Heart left ventricle (tissue), 16 donors: ENCODE data around the gene DDC. TPM values are rescaled to one million over a fixed set of nuclear protein-coding genes. Genes with fewer than 3 reads are reported as not detected.

Experiments
- ATAC-seq, 4 donors: fragments of 200-7000 bp; cut with Tn5 transposase; one replicate each; pipeline ENCODE4 v1.9.1; 2020 to 2022; ENCODE audit warnings: moderate library complexity in 4 of 4, mild to moderate bottlenecking in 3 of 4, moderate number of reproducible peaks in 1 of 4
- DNase-seq, 5 donors: peaks; one replicate each; pipeline ENCODE4 v3.0.0-alpha.2; 2020
- H3K27ac ChIP-seq, 12 donors: fragments of 200-600 bp; sonication (generic) in 4 of 12; one replicate each; pipeline versions ENCODE4 v1.5.0 to v1.8.0; 2016 to 2022; ENCODE audit warnings: mild to moderate bottlenecking in 2 of 12
- H3K27me3 ChIP-seq, 9 donors: fragments of 200-600 bp; sonication (generic) in 2 of 9; one replicate each; pipeline versions ENCODE4 v1.5.1 to v1.8.0; 2016 to 2022; ENCODE audit warnings: mild to moderate bottlenecking in 3 of 9
- H3K36me3 ChIP-seq, 9 donors: fragments of 200-600 bp; sonication (generic) in 2 of 9; one replicate each; pipeline versions ENCODE4 v1.5.0 to v1.8.0; 2018 to 2022; ENCODE audit warnings: mild to moderate bottlenecking in 2 of 9
- H3K4me1 ChIP-seq, 12 donors: fragments of 200-600 bp; sonication (generic) in 4 of 12; one replicate each; pipeline versions ENCODE4 v1.5.0 to v1.8.0; 2016 to 2022; ENCODE audit warnings: mild to moderate bottlenecking in 3 of 12
- H3K4me3 ChIP-seq, 12 donors: fragments of 200-600 bp; sonication (generic) in 4 of 12; one replicate each; pipeline versions ENCODE4 v1.5.0 to v1.8.0; 2017 to 2022; ENCODE audit warnings: mild to moderate bottlenecking in 9 of 12, moderate library complexity in 4 of 12
- H3K9me3 ChIP-seq, 12 donors: fragments of 200-600 bp; sonication (generic) in 4 of 12; one replicate each; pipeline versions ENCODE4 v1.5.0 to v1.8.0; 2016 to 2022; ENCODE audit warnings: mild to moderate bottlenecking in 1 of 12
- POLR2A ChIP-seq, 2 donors: fragments of 450-650 bp; IDR thresholded peaks; one replicate each; pipeline ENCODE4 v1.6.1; 2017; ENCODE audit warnings: antibody characterized with exemption in 2 of 2, mild to moderate bottlenecking in 2 of 2, moderate library complexity in 2 of 2
- WGBS, 4 donors: extraction: QIAGEN DNeasy Blood & Tissue Kit in 2 of 4; methylation state at CpG; one replicate each; pipeline versions ENCODE4 v1.1.5 to v1.1.7; 2013 to 2018; 5-methylcytosine and 5-hydroxymethylcytosine counted together
- intact Hi-C, 10 donors: fragments of 100-400 bp; cut with DNase I; formaldehyde crosslinking; loops; one replicate each; pipeline versions ENCODE4 v1.11.1 to v1.14.2; 2022
- polyA plus RNA-seq, 2 donors: library from polyadenylated mRNA; stranded (reverse); fragments of 200-250 nt; gene quantifications; one replicate each; pipeline ENCODE4 v1.2.3, GENCODE V29; 2013
- total RNA-seq, 9 donors: library from RNA; depleted of rRNA in 2 of 9; stranded (reverse); fragments of >200 nt in 2 of 9; fragmentation: NEBNext Ultra II Directional in 3 of 9; extraction: Animal tissue kit (Norgen Biotek cat#: 25700) in 3 of 9; gene quantifications; one replicate each; pipeline versions ENCODE4 v1.1.0 to v1.2.4, GENCODE V29; 2016 to 2023
- TF ChIP-seq, protein P1 (sequence below), 12 donors: fragments of 200-600 bp; sonication (generic) in 4 of 12; IDR thresholded peaks; one replicate each; pipeline versions ENCODE4 v1.5.0 to v1.8.0; 2018 to 2022; ENCODE audit warnings: antibody characterized with exemption in 12 of 12, mild to moderate bottlenecking in 5 of 12
- donor health status: ischemic (EF 13 %, LVEDD 7.1; RV severe dilation, severe dysfunction).
- donor health status: healthy with polysubstance abuse.
- donor health status: DM: no; HTN: yes; CAD: no.
- donor health status: DM: no; HTN: no; CAD: no.
- donor health status: ischemic (EF 25% LVEDD 6.9; RV normal size, moderate dysfunction).
- donor health status: ischemic (EF 25% LVEDD 5.7; RV mildly dilated, moderate dysfunction).
- donor health status: healthy.
- donor health status: DM: yes; HTN: yes; CAD: no.
- donor health status: ischemic (EF 35%, LVEDD 5.7; RV mildly dilated, moderate dysfunction).
- donor health status: nonischemic (EF 11% LVEDD 7.7; RV severe dilation, severe dysfunction).
- donor health status: DM: yes; HTN: yes; CAD: no.
- donor health status: PGD.
- donor health status: ischemic (EF 29% LVEDD 5.4; RV normal size, mild dysfunction).
- donor health status: nonischemic (EF 23%, LVEDD 6.1; RV moderate dilation, normal function).

DDC gene
- total and polyA plus RNA-seq, 11 donors: 0.08 TPM; not detected in 10

DNA sequence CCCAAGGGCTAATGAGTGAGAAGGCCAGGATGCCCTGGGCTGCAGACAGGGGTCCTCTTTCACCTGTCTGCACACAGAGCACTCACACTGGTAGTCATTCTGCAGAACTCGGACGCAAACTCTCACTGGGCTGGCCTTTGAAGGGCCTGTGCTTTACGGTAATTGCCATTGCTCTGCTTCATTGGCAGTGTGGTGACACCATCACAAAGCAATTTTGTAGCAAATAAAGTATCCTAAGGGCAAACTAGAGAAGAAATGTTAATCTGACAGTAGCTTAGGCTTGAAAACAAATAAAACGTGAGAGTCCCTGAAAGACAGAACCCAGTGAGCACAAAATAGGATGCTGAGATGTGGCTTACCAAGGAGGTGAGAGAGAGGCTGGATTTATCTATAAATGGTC, 84.4 kb downstream of the DDC start:
- Histone ChIP-seq H3K27ac (no peak overlapping the region), H3K36me3 (no peaks in the 10 kb centered on the region), H3K4me3 (no peak overlapping the region), H3K9me3 (no peaks in the 10 kb centered on the region), H3K4me1 (no peaks in the 10 kb centered on the region), H3K27me3 (no peaks in the 10 kb centered on the region)
- intact Hi-C loops: loop anchor here in 1 of 10 donors (5.0 kb wide), 1 partner anchor 127 kb away; no protein-coding TSS in a partner anchor
- no peak for ATAC-seq
- TF ChIP-seq, protein P1, sequence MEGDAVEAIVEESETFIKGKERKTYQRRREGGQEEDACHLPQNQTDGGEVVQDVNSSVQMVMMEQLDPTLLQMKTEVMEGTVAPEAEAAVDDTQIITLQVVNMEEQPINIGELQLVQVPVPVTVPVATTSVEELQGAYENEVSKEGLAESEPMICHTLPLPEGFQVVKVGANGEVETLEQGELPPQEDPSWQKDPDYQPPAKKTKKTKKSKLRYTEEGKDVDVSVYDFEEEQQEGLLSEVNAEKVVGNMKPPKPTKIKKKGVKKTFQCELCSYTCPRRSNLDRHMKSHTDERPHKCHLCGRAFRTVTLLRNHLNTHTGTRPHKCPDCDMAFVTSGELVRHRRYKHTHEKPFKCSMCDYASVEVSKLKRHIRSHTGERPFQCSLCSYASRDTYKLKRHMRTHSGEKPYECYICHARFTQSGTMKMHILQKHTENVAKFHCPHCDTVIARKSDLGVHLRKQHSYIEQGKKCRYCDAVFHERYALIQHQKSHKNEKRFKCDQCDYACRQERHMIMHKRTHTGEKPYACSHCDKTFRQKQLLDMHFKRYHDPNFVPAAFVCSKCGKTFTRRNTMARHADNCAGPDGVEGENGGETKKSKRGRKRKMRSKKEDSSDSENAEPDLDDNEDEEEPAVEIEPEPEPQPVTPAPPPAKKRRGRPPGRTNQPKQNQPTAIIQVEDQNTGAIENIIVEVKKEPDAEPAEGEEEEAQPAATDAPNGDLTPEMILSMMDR (IDR thresholded peaks at IDR 0.05): no peak
- no peak for TF ChIP-seq POLR2A (IDR thresholded peaks at IDR 0.05)
- DNase-seq: no peak
- WGBS, 4 donors: 40 to 83% (median 57%) methylated on average over 3 to 4 of the region's 4 CpGs

DNA sequence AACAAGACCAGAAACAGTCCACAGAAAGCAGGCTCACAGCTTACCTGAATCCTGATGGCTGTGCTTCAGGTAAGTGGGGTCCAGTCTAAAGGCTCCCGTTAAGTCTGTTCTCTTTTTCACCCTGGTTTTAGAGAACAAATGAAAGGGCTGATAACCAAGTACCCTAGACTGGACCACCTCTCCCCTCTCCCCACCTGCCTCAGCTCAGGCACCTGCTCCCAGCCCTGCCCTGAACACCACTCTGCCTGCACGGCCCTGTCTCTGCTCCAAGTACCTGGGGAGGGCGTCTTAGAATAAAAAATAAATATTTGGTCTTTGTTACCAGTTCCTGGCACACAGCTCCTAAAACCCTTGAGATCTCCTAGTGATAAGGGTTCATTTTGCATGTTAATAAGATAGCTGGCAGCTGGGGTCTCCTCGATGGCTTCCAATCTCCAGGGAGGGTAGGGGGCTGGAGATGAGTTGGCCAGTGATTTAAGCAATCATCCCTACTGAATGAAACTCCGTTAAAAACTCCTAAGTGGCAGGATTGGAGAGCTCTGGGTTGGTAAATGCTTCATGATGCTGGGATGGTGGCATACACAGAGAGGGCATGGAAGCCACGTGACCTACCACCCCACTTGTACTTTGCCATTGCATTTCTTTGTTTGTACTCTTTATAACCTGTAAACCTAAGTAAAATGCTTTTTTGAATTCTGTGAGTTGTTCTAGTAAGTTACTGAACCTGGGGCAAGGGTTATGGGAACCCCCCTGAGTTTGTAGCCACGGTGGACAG, 85.3 kb downstream of the DDC start:
- TF ChIP-seq POLR2A (IDR thresholded peaks at IDR 0.05): no peak
- TF ChIP-seq, protein P1 (IDR thresholded peaks at IDR 0.05): no peak
- intact Hi-C loops: loop anchor here in 4 of 10 donors (5.0 to 10.0 kb wide), 2 partner anchors 115 to 127 kb away; no protein-coding TSS in a partner anchor
- no peak overlapping the region for H3K27ac ChIP-seq
- H3K4me3 ChIP-seq: no peak overlapping the region
- H3K36me3 ChIP-seq: no peaks in the 10 kb centered on the region
- H3K4me1 ChIP-seq: no peaks in the 10 kb centered on the region
- DNase-seq: no peak
- no peaks in the 10 kb centered on the region for H3K27me3 ChIP-seq
- no peak for ATAC-seq
- no peaks in the 10 kb centered on the region for H3K9me3 ChIP-seq
- 79 to 89% (median 85%) methylated on average over 7 of the region's 7 CpGs for whole genome bisulfite sequencing, 4 donors

DNA sequence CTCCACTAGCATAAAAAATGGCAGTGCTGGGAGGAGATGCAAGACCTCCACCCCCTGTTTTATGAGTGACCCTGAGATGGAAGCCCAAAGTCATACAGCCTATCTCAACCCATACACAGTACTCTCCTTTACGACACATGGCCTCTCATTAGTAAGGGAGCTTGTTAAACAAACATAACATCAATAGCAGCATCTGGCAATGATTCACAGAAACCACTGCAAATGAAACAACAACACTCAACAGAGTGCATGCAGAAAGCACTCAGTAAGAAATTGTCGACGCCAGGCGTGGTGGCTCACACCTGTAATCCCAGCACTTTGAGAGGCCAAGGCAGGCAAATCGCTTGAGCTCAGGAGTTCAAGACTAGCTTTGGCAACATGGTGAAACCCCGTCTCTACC, 87.6 kb downstream of the DDC start:
- WGBS, 4 donors: 77 to 89% (median 84%) methylated on average over 6 of the region's 6 CpGs
- Histone ChIP-seq H3K9me3 (no peaks in the 10 kb centered on the region), H3K4me3 (no peak overlapping the region), H3K27ac (no peak overlapping the region), H3K36me3 (no peaks in the 10 kb centered on the region), H3K4me1 (no peaks in the 10 kb centered on the region), H3K27me3 (no peaks in the 10 kb centered on the region)
- DNase-seq (no peak), ATAC-seq (no peak)
- TF ChIP-seq POLR2A (IDR thresholded peaks at IDR 0.05): no peak
- TF ChIP-seq, protein P1 (IDR thresholded peaks at IDR 0.05): no peak
- intact Hi-C loops: loop anchor here in 3 of 10 donors (10.0 kb wide), 1 partner anchor 117 kb away; no protein-coding TSS in a partner anchor

DNA sequence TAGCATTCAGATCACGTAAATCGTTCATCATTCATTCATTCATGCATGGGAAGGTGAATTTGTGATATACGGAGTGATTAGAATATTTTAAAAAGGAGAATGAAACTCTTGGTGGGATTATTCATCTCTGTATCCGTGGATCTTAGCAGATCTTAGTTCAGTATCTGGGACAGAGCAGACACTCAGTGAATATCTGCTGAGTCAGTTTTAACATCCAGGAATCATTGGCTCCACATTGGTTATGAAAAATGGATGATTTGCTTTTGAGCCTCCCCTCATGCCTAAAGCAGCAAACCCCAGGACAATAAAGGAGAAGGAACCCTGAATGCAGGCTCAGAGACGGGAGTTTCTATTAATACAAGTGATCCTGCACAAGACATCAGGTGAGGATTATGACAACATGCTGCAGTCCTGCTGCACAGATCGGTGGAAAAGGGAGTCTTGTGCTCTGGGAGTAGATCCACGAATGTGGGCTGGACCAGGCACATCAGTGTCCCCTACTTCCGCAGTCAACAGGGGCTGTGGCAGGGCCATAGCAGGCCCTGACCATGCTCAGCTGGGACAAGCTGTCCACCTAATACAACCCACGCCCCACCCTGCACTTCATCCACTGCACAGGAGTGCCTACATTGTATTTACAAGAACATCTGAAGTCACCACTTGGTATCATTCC, 88.1 kb downstream of the DDC start:
- no peaks in the 10 kb centered on the region for H3K36me3 ChIP-seq
- DNase-seq (no peak), ATAC-seq (no peak)
- no peaks in the 10 kb centered on the region for H3K27me3 ChIP-seq
- H3K4me3 ChIP-seq: no peak overlapping the region
- H3K4me1 ChIP-seq: no peaks in the 10 kb centered on the region
- intact Hi-C loops: loop anchor here in 3 of 10 donors (10.0 kb wide), 1 partner anchor 118 kb away; no protein-coding TSS in a partner anchor
- TF ChIP-seq, protein P1 (IDR thresholded peaks at IDR 0.05): no peak
- no peak for TF ChIP-seq POLR2A (IDR thresholded peaks at IDR 0.05)
- no peak overlapping the region for H3K27ac ChIP-seq
- 89 to 94% (median 91%) methylated on average over 9 of the region's 9 CpGs for WGBS, 4 donors
- H3K9me3 ChIP-seq: no peaks in the 10 kb centered on the region
